GM21619 (cell line): ENCODE measurements around the gene PER1.
A peak's percentile ranks its signal among the peaks of the same experiment; 100 is the strongest.

Experiments used
- ATAC-seq: cut with Tn5 transposase; IDR thresholded peaks from one replicate; pipeline ENCODE4 v1.9.1; 2021; ENCODE audit not compliant: unreplicated experiment

Gene PER1

GRCh38 chr17:8167526-8167925, 15.3 kb upstream of the PER1 start:
- no peak for ATAC-seq

GRCh38 chr17:8166731-8167130, 14.5 kb upstream of the PER1 start:
- no peak for ATAC-seq

GRCh38 chr17:8164815-8165131, 12.6 kb upstream of the PER1 start:
- no peak for ATAC-seq

- ATAC-seq: no peak
Observed at GRCh38 chr17:8163978-8164814, 12.0 kb upstream of the PER1 start.

- ATAC-seq: no peak
Observed at GRCh38 chr17:8162997-8163977, 11.1 kb upstream of the PER1 start.

- ATAC-seq: no peak
Observed at GRCh38 chr17:8162233-8162996, 10.2 kb upstream of the PER1 start, which contains the start of gene VAMP2. Gene VAMP2, minus strand, starts transcription at chr17:8162948. Its CDS starts 69 bp downstream, at chr17:8162879.

- no peak for ATAC-seq
Observed at GRCh38 chr17:8161289-8162232, 9.4 kb upstream of the PER1 start.

GRCh38 chr17:8160741-8161221, 8.6 kb upstream of the PER1 start:
- ATAC-seq: no peak

- ATAC-seq: no peak
Observed at GRCh38 chr17:8160224-8160577, 8.0 kb upstream of the PER1 start.

GRCh38 chr17:8159459-8160223, 7.4 kb upstream of the PER1 start:
- no peak for ATAC-seq

- no peak for ATAC-seq
Observed at GRCh38 chr17:8159032-8159400, 6.8 kb upstream of the PER1 start.

- ATAC-seq: no peak
Observed at GRCh38 chr17:8158267-8159031, 6.2 kb upstream of the PER1 start.

- ATAC-seq: peak; percentile 63
Observed at GRCh38 chr17:8156246-8156992, 4.2 kb upstream of the PER1 start.

GRCh38 chr17:8155996-8156245, 3.7 kb upstream of the PER1 start:
- ATAC-seq: no peak

GRCh38 chr17:8155231-8155995, 3.2 kb upstream of the PER1 start:
- no peak for ATAC-seq

- no peak for ATAC-seq
Observed at GRCh38 chr17:8154608-8155155, 2.5 kb upstream of the PER1 start.

- no peak for ATAC-seq
Observed at GRCh38 chr17:8153957-8154607, 1.9 kb upstream of the PER1 start.
